ENCODE data around the gene DIPK1C. TPM values are rescaled to one million over a fixed set of nuclear protein-coding genes. Genes with fewer than 3 reads are reported as not detected.

The DIPK1C gene
- polyA plus RNA-seq, 2 of the 4 experiments (the other 2 are of a cell fraction): not detected

GRCh38 chr18:74506448-74507084 lies 49.5 kb upstream of the DIPK1C start:
- FAIRE-seq (no peak), DNase-seq (ENCODE audit: low read depth in 1 of 2, low spot score in 1 of 2) (no peak), ATAC-seq (no peak)
- POLR2A ChIA-PET: no interaction called here
- WGBS (ENCODE audit: missing lambda C conversion rate): 96% methylated on average over 8 of the region's 11 CpGs
- no peak overlapping the region for H3K4me2 ChIP-seq
- H3K4me3 ChIP-seq: no peak overlapping the region
- H3K4me1 ChIP-seq: no peaks in the 10 kb centered on the region
- CTCF ChIA-PET: interaction anchor here (1.3 kb wide), 1 partner anchor 18 kb away, joined by 3 read pairs; no protein-coding TSS in a partner anchor
- H3K9me3 ChIP-seq: no peaks in the 10 kb centered on the region
- TF ChIP-seq HMGXB4 (CRISPR knock-in tag; IDR thresholded peaks at IDR 0.05; ENCODE audit: borderline replicate concordance) (no peak), RFX5 (IDR thresholded peaks at IDR 0.05) (no peak), NPAS2 (CRISPR knock-in tag; IDR thresholded peaks at IDR 0.05; ENCODE audit: borderline replicate concordance) (no peak), SREBF2 (IDR thresholded peaks at IDR 0.05) (no peak), PHF8 (IDR thresholded peaks at IDR 0.05; ENCODE audit: borderline replicate concordance, low read depth) (no peak), ZSCAN20 (CRISPR knock-in tag; IDR thresholded peaks at IDR 0.05) (no peak), KDM5A (IDR thresholded peaks at IDR 0.05) (no peak)
- H3K27ac ChIP-seq: no peak overlapping the region

DNA sequence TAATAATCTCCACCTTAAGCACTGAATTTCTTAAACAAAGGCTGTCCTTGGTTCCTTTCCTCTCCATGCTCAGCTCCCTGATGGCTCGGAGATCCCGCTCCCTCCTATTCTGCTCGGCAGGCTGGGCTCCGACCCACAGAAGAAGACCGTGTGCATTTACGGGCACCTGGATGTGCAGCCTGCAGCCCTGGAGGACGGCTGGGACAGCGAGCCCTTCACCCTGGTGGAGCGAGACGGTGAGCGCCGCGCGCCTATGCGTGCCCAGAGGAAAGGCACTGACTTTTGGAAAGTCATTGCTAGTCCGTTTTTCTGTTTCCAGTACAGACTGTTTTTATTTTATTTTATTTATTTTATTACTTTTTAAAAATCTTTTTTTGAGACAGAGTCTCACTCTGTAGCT lies 48.7 kb upstream of the DIPK1C start:
- no peak overlapping the region for H3K4me3 ChIP-seq
- FAIRE-seq (no peak), ATAC-seq (no peak), DNase-seq (ENCODE audit: low read depth in 1 of 2, low spot score in 1 of 2) (no peak)
- no peak for TF ChIP-seq ESRRA (IDR thresholded peaks at IDR 0.05; ENCODE audit: borderline replicate concordance, low read length)
- TF ChIP-seq, protein P1, sequence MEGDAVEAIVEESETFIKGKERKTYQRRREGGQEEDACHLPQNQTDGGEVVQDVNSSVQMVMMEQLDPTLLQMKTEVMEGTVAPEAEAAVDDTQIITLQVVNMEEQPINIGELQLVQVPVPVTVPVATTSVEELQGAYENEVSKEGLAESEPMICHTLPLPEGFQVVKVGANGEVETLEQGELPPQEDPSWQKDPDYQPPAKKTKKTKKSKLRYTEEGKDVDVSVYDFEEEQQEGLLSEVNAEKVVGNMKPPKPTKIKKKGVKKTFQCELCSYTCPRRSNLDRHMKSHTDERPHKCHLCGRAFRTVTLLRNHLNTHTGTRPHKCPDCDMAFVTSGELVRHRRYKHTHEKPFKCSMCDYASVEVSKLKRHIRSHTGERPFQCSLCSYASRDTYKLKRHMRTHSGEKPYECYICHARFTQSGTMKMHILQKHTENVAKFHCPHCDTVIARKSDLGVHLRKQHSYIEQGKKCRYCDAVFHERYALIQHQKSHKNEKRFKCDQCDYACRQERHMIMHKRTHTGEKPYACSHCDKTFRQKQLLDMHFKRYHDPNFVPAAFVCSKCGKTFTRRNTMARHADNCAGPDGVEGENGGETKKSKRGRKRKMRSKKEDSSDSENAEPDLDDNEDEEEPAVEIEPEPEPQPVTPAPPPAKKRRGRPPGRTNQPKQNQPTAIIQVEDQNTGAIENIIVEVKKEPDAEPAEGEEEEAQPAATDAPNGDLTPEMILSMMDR (IDR thresholded peaks at IDR 0.05): no peak
- no peak for TF ChIP-seq POLR2A (IDR thresholded peaks at IDR 0.05; ENCODE audit: low read length)
- no peak for TF ChIP-seq REST (IDR thresholded peaks at IDR 0.05)
- TF ChIP-seq CBX2 (IDR thresholded peaks at IDR 0.05; ENCODE audit: borderline replicate concordance, low read depth): no peak
- no peak for TF ChIP-seq ZNF302 (CRISPR knock-in tag; IDR thresholded peaks at IDR 0.05)
- no peak for TF ChIP-seq EHF (CRISPR knock-in tag; IDR thresholded peaks at IDR 0.05)
- no peak for TF ChIP-seq POLR2AphosphoS2 (conservative IDR thresholded peaks at IDR 0.05; ENCODE audit: low read length)
- no peak for TF ChIP-seq HEYL (CRISPR knock-in tag; IDR thresholded peaks at IDR 0.05)
- TF ChIP-seq TP53 (CRISPR knock-in tag; IDR thresholded peaks at IDR 0.05): no peak
- no peak for TF ChIP-seq JUNB (IDR thresholded peaks at IDR 0.05)
- TF ChIP-seq HOXA7 (CRISPR knock-in tag; IDR thresholded peaks at IDR 0.05): no peak
- TF ChIP-seq, protein P2, sequence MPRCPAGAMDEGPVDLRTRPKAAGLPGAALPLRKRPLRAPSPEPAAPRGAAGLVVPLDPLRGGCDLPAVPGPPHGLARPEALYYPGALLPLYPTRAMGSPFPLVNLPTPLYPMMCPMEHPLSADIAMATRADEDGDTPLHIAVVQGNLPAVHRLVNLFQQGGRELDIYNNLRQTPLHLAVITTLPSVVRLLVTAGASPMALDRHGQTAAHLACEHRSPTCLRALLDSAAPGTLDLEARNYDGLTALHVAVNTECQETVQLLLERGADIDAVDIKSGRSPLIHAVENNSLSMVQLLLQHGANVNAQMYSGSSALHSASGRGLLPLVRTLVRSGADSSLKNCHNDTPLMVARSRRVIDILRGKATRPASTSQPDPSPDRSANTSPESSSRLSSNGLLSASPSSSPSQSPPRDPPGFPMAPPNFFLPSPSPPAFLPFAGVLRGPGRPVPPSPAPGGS (IDR thresholded peaks at IDR 0.05): no peak
- no peak for TF ChIP-seq HDAC2 (IDR thresholded peaks at IDR 0.05)
- POLR2A ChIA-PET: no interaction called here
- WGBS (ENCODE audit: missing lambda C conversion rate): 97% methylated on average over 16 of the region's 16 CpGs
- H3K4me2 ChIP-seq: no peak overlapping the region
- H3K4me1 ChIP-seq: no peaks in the 10 kb centered on the region
- H3K27ac ChIP-seq: no peak overlapping the region
- CTCF ChIA-PET: interaction anchor here (1.3 kb wide), 1 partner anchor 19 kb away, joined by 3 read pairs; no protein-coding TSS in a partner anchor
- H3K9me3 ChIP-seq: no peaks in the 10 kb centered on the region
